Epithelial cell of prostate (primary cell): ENCODE results near the gene RNF217.
A peak's percentile ranks its signal among the peaks of the same experiment; 100 is the strongest.
"Not testable (repeated sequence)": the region's sequence is repeated elsewhere in the genome, so short reads cannot be mapped to it uniquely, and the experiment has no call there.

Source experiments
- DNase-seq: peaks from one replicate; pipeline ENCODE4 v3.0.0-alpha.2; 2011; ENCODE audit warnings: low read depth, low spot score
- H3K27ac ChIP-seq: fragments of 450-650 bp; 2 replicates; pipeline ENCODE4 v1.5.1; 2017; ENCODE audit warnings: mild to moderate bottlenecking

Gene RNF217

DNA sequence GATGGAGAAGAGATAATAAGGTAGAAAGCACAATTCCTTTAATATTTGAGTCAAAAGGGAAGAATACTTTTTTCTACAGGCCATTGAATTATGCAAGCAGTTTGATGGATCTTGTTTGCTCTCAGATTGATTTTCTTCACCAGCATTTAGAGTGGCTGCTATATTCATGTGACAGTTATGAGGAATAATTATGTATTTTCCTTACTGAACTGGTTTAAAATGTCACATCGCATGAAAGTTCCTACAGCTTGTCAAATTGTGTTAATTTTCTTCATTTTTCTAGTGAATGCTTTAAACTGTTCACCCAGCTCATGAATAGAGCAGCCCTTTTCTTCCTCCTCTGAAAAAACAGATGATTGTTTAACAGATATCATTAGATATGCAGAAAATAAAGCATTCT lies 153.9 kb downstream of the RNF217 start:
- H3K27ac ChIP-seq, result no peak overlapping the region
- DNase-seq, result no peak

DNA sequence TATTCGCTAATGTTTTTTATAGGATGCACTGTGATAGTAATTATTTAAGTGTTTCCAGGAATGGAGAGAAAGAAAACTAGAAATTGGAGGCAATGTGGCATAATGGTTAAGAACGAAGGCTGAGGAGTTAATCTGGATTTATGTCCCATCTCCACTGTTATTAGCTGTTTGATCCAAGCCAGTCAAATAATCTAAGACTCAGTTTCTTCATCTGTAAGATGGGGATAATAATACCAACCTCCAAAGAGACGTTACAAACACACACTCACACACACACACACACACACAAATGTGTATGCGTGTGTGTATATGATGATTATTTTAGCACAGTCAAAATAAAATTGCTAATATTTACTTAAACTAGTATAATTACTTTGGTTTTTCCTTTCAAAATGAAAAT lies 154.5 kb downstream of the RNF217 start:
- H3K27ac ChIP-seq, result no peak overlapping the region
- DNase-seq, result no peak

- DNase-seq, result no peak
Observed at GRCh38 chr6:125117818-125118217, 155.6 kb downstream of the RNF217 start.

GRCh38 chr6:125120054-125120590 lies 157.9 kb downstream of the RNF217 start:
- no peak overlapping the region for H3K27ac ChIP-seq
- no peak for DNase-seq

More at GRCh38 chr6:125117818-125118217, 155.6 kb downstream of the RNF217 start:
- no peak overlapping the region for H3K27ac ChIP-seq

DNA sequence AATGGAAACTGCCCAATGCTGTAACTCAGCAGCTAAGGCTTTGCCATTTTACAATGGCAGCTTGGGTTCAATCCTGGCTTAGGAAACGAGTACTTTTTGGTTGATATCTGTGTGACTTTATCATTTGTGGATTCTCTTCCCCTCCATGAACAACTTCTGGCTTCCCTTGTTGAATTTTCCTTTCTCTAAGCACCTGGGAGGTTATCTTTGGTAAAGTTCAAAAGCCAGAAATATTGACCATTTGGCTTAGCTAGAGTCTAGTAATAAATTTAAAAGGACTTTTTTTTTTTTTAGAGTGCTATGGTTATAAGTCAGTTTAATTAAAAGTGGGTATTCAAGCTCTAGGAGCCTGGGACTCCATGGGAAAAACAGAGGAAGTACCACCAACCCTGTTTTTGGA lies 159.7 kb downstream of the RNF217 start:
- no peak for DNase-seq

GRCh38 chr6:125123051-125123450 lies 160.8 kb downstream of the RNF217 start:
- H3K27ac ChIP-seq, result no peak overlapping the region
- DNase-seq, result no peak

More for the DNA sequence above, 159.7 kb downstream of the RNF217 start:
- no peak overlapping the region for H3K27ac ChIP-seq

DNA sequence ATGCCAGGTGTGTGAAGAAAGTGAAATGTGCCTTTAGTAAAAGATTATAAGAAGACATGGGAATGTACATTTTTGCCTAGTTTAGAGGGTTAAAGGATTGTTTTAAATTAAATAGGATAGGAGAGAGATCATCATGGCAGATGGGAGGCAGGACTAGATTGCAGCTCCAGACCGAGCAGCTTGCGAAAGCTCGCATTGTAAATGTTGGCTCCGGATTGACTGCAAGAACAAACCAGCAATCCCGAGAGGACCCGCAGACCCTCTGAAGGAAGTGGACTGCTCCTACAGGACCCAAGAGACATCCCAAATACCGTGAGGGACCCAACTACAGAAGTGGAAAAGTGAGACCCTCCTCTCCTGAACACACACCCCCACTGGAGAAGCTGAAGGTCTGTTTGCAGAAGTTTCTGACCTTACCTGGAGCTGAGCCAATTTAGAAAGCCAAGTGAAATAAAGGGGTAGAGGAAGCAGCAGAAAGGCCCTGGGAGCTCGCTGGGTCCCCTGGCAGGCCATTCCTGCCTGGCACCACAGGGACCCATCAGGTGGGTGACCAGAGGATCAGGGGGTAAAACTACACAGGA lies 161.3 kb downstream of the RNF217 start:
- H3K27ac ChIP-seq, result peak overlapping the region; percentile 39
- DNase-seq, result no peak

DNA sequence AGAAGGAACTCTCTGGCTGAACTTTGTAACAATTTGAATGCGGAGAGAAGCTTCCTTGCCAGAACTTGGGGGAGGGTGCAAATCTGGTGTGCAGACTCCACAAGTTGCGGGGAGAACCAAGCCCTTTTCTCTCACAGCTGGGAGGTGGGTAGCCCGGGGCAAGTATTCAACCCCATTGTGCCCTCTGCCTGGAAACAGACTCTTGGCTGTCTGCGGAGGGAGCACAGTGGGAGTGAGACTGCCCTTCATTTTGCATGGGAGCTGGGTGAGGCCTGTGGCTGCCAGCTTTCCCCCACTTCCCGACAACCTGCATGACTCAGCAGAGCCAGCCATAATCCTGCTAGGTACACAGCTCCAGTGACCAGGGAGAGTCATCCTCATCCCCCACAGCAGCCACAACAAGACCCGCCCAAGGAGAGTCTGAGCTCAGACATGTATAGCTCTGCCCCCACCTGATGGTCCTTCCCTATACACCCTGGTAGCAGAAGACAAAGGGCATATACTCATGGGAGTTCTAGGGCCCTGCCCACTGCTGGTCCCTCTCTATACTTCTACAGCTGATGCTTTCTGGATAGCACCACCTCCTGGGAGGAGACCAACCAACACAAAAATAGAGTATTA lies 161.9 kb downstream of the RNF217 start:
- peak; percentile 84 for DNase-seq
- H3K27ac ChIP-seq, result peak overlapping the region; percentile 39

DNA sequence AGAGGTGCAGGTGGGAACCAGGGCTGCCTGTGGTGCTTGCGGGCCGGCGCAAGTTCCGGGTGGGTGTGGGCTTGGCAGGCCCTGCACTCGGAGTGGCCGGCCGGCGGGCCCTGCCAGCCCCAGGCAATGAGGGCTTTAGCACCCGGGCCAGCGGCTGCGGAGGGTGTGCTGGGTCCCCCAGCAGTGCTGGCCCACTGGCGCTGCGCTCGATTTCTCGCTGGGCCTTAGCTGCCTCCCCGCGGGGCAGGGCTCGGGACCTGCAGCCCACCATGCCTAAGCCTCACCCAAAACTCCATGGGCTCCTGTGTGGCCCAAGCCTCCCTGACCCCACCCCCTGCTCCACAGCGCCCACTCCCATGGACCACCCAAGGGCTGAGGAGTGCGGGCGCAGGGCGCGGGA lies 163.6 kb downstream of the RNF217 start:
- H3K27ac ChIP-seq, DNase-seq: not testable (repeated sequence)

GRCh38 chr6:125129354-125129753 lies 167.1 kb downstream of the RNF217 start:
- no peak for DNase-seq
- H3K27ac ChIP-seq, result no peak overlapping the region

- no peak overlapping the region for H3K27ac ChIP-seq
- no peak for DNase-seq
Observed at GRCh38 chr6:125132058-125132457, 169.8 kb downstream of the RNF217 start.

DNA sequence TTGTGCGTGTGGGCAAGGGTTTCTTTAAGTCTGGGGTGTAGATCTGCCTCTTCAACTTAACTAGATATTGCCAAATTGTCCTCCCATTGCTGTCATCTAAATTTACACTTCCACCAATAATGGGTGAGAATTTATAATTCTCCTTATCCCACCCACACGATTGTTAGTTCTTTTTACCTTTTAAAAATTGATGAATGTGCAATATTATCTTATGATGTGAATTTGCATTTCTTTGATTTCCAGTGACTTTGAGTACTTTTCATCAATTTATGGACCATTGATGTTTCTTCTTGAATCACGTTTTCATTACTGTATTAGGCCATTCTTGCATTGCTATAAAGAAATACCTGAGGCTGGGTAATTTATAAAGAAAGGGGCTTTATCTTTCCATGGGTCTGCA lies 174.1 kb downstream of the RNF217 start:
- H3K27ac ChIP-seq, result no peak overlapping the region
- DNase-seq, result no peak

GRCh38 chr6:125138083-125138482 lies 175.8 kb downstream of the RNF217 start:
- no peak overlapping the region for H3K27ac ChIP-seq
- no peak for DNase-seq

- no peak for DNase-seq
- H3K27ac ChIP-seq, result no peak overlapping the region
Observed at GRCh38 chr6:125140808-125141207, 178.6 kb downstream of the RNF217 start.
